KMS-11 (cell line): ENCODE measurements around the gene GAREM1.

Source experiments
- H2AFZ ChIP-seq: fragments of 200-600 bp; sonication (generic); 2 replicates; pipeline ENCODE4 v1.6.1; 2016; ENCODE audit warnings: antibody characterized with exemption, mixed run types, low read depth
- H3K27ac ChIP-seq: fragments of 200-600 bp; sonication (generic); 2 replicates; pipeline ENCODE4 v1.6.1; 2016; ENCODE audit warnings: mild to moderate bottlenecking, mixed run types
- H3K27me3 ChIP-seq: fragments of 200-600 bp; sonication (generic); 2 replicates; pipeline ENCODE4 v1.6.1; 2017; ENCODE audit warnings: mild to moderate bottlenecking, low read depth, mixed run types, moderate library complexity; ENCODE audit not compliant: insufficient read depth
- H3K36me3 ChIP-seq: fragments of 200-600 bp; sonication (generic); 2 replicates; pipeline ENCODE4 v1.6.1; 2017; ENCODE audit warnings: mild to moderate bottlenecking, mixed run types; ENCODE audit not compliant: insufficient read depth
- H3K4me1 ChIP-seq: fragments of 200-600 bp; sonication (generic); 2 replicates; pipeline ENCODE4 v1.6.1; 2016; ENCODE audit warnings: mild to moderate bottlenecking, low read depth, mixed run types; ENCODE audit not compliant: poor library complexity, severe bottlenecking
- H3K4me2 ChIP-seq: fragments of 200-600 bp; sonication (generic); 2 replicates; pipeline ENCODE4 v1.7.0; 2016; ENCODE audit warnings: mild to moderate bottlenecking, mixed run types
- H3K4me3 ChIP-seq: fragments of 200-600 bp; sonication (generic); IDR thresholded peaks from 2 replicates; pipeline ENCODE4 v1.6.1; 2017; ENCODE audit warnings: low read depth, low read length, mixed read lengths; ENCODE audit not compliant: insufficient read depth
- H3K79me2 ChIP-seq: fragments of 200-600 bp; sonication (generic); 2 replicates; pipeline ENCODE4 v1.6.1; 2016; ENCODE audit warnings: low read depth, mixed run types; ENCODE audit not compliant: insufficient read depth
- H3K9ac ChIP-seq: fragments of 200-600 bp; sonication (generic); 2 replicates; pipeline ENCODE4 v1.6.1; 2016; ENCODE audit warnings: mild to moderate bottlenecking, mixed run types
- H4K20me1 ChIP-seq: fragments of 200-600 bp; sonication (generic); 2 replicates; pipeline ENCODE4 v1.6.1; 2016; ENCODE audit warnings: mild to moderate bottlenecking, mixed run types; ENCODE audit not compliant: insufficient read depth
- TF ChIP-seq, protein P1 (sequence below): fragments of 200-600 bp; sonication (generic); conservative IDR thresholded peaks from 2 replicates; pipeline ENCODE4 v1.6.1; 2017; ENCODE audit warnings: low read depth, mild to moderate bottlenecking, antibody characterized with exemption, low read length, moderate library complexity, mixed read lengths

GAREM1 gene

GRCh38 chr18:32298171-32298667 lies 172.5 kb downstream of the GAREM1 start:
- Histone ChIP-seq H3K4me2 (no peak overlapping the region), H3K4me1 (peaks cover 24% of the 10 kb centered on the region), H3K27ac (no peak overlapping the region), H3K36me3 (no peaks in the 10 kb centered on the region), H4K20me1 (no peaks in the 10 kb centered on the region), H3K4me3 (no peak overlapping the region), H3K27me3 (no peaks in the 10 kb centered on the region), H2AFZ (no peak overlapping the region), H3K79me2 (no peaks in the 10 kb centered on the region), H3K9ac (no peak overlapping the region)
- TF ChIP-seq, protein P1, sequence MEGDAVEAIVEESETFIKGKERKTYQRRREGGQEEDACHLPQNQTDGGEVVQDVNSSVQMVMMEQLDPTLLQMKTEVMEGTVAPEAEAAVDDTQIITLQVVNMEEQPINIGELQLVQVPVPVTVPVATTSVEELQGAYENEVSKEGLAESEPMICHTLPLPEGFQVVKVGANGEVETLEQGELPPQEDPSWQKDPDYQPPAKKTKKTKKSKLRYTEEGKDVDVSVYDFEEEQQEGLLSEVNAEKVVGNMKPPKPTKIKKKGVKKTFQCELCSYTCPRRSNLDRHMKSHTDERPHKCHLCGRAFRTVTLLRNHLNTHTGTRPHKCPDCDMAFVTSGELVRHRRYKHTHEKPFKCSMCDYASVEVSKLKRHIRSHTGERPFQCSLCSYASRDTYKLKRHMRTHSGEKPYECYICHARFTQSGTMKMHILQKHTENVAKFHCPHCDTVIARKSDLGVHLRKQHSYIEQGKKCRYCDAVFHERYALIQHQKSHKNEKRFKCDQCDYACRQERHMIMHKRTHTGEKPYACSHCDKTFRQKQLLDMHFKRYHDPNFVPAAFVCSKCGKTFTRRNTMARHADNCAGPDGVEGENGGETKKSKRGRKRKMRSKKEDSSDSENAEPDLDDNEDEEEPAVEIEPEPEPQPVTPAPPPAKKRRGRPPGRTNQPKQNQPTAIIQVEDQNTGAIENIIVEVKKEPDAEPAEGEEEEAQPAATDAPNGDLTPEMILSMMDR, result no peak

DNA sequence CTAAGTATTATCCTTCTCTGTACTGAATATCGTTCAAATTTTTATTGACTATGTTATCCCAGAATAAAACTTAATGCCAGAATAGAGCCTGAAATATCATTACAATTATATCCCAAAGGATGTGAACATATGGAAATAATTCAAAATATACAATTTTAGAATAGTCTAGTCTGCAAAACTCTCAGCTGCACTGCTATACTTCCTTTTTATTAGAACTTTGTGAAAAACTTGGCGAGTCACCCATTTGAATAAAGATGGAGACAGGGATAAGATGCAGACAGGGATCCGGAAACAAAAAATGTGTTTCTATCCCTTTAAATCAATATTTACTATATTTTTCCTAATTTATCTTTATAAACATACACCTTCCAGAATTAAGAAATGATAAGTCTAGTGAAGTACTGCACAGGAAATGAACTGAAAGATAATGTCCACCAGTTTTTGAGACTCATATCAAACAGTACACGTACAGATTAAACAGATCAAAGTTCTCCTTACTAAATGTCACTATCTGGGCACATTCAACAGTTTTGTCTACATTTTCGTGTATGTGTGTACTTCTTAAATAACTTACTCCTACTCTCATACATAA lies 173.0 kb downstream of the GAREM1 start:
- Histone ChIP-seq H3K4me3 (no peak overlapping the region), H3K36me3 (no peaks in the 10 kb centered on the region), H4K20me1 (no peaks in the 10 kb centered on the region), H2AFZ (no peak overlapping the region), H3K4me1 (peaks cover 18% of the 10 kb centered on the region), H3K27ac (no peak overlapping the region), H3K79me2 (no peaks in the 10 kb centered on the region), H3K27me3 (no peaks in the 10 kb centered on the region), H3K9ac (no peak overlapping the region), H3K4me2 (no peak overlapping the region)
- TF ChIP-seq, protein P1, result no peak

- H3K4me2 ChIP-seq, result no peak overlapping the region
- H4K20me1 ChIP-seq, result no peaks in the 10 kb centered on the region
- H3K27me3 ChIP-seq, result no peaks in the 10 kb centered on the region
- no peaks in the 10 kb centered on the region for H3K36me3 ChIP-seq
- H3K27ac ChIP-seq, result no peak overlapping the region
- H2AFZ ChIP-seq, result no peak overlapping the region
- H3K79me2 ChIP-seq, result no peaks in the 10 kb centered on the region
- peaks cover 10% of the 10 kb centered on the region for H3K4me1 ChIP-seq
- TF ChIP-seq, protein P1, result no peak
- H3K9ac ChIP-seq, result no peak overlapping the region
- no peak overlapping the region for H3K4me3 ChIP-seq
Observed at GRCh38 chr18:32296851-32297250, 173.8 kb downstream of the GAREM1 start.

- Histone ChIP-seq H3K9ac (no peak overlapping the region), H3K4me3 (no peak overlapping the region), H3K27ac (no peak overlapping the region), H3K4me2 (no peak overlapping the region), H3K4me1 (no peaks in the 10 kb centered on the region), H4K20me1 (no peaks in the 10 kb centered on the region), H3K36me3 (no peaks in the 10 kb centered on the region), H2AFZ (no peak overlapping the region), H3K27me3 (no peaks in the 10 kb centered on the region), H3K79me2 (no peaks in the 10 kb centered on the region)
- TF ChIP-seq, protein P1, result no peak
Observed at GRCh38 chr18:32295604-32296003, 175.1 kb downstream of the GAREM1 start.
